Parathyroid adenoma (tissue), 2 donors: Measurements from ENCODE around the gene GALNT11.
"Not testable (repeated sequence)": the region's sequence is repeated elsewhere in the genome, so short reads cannot be mapped to it uniquely, and the experiment has no call there.

Experiments used
- H2AFZ ChIP-seq: fragments of 300-600 bp; sonication (generic); one replicate; pipeline ENCODE4 v1.7.0; 2017; ENCODE audit warnings: antibody characterized with exemption, mild to moderate bottlenecking
- H3K27ac ChIP-seq: fragments of 300-600 bp; sonication (generic); one replicate; pipeline ENCODE4 v1.7.0; 2017
- H3K27me3 ChIP-seq: fragments of 300-600 bp; sonication (generic); one replicate; pipeline ENCODE4 v1.7.0; 2017; ENCODE audit warnings: low read length; ENCODE audit not compliant: control insufficient read depth, insufficient read depth
- H3K36me3 ChIP-seq: fragments of 300-600 bp; sonication (generic); one replicate; pipeline ENCODE4 v1.7.0; 2017; ENCODE audit warnings: low read length; ENCODE audit not compliant: control insufficient read depth, insufficient read depth
- H3K4me1 ChIP-seq: fragments of 300-600 bp; sonication (generic); one replicate; pipeline ENCODE4 v1.7.0; 2017; ENCODE audit warnings: control low read depth
- H3K4me2 ChIP-seq: fragments of 300-600 bp; sonication (generic); one replicate; pipeline ENCODE4 v1.7.0; 2017; ENCODE audit warnings: low read length
- H3K4me3 ChIP-seq: fragments of 300-600 bp; sonication (generic); one replicate; pipeline ENCODE4 v1.7.0; 2017; ENCODE audit warnings: low read depth, low read length
- H3K79me2 ChIP-seq: fragments of 300-600 bp; sonication (generic); one replicate; pipeline ENCODE4 v1.7.0; 2017; ENCODE audit warnings: control low read depth
- H3K9ac ChIP-seq: fragments of 300-600 bp; sonication (generic); one replicate; pipeline ENCODE4 v1.7.0; 2017; ENCODE audit warnings: mild to moderate bottlenecking
- H3K9me3 ChIP-seq: fragments of 300-600 bp; sonication (generic); one replicate; pipeline ENCODE4 v1.7.0; 2017; ENCODE audit warnings: low read length; ENCODE audit not compliant: control insufficient read depth
- TF ChIP-seq, protein P1 (sequence below): fragments of 300-600 bp; sonication (generic); IDR thresholded peaks from one replicate; pipeline ENCODE4 v1.7.0; 2017; ENCODE audit warnings: antibody characterized with exemption, mild to moderate bottlenecking
- donor health status: primary hyperparathyroidism.

Gene GALNT11

GRCh38 chr7:152014722-152015121, 10.8 kb upstream of the GALNT11 start:
- no peak overlapping the region for H3K27ac ChIP-seq
- H3K4me3 ChIP-seq = no peak overlapping the region
- H3K4me2 ChIP-seq = no peak overlapping the region
- no peaks in the 10 kb centered on the region for H3K4me1 ChIP-seq
- H3K9me3 ChIP-seq = no peaks in the 10 kb centered on the region
- no peak overlapping the region for H3K9ac ChIP-seq
- TF ChIP-seq, protein P1, sequence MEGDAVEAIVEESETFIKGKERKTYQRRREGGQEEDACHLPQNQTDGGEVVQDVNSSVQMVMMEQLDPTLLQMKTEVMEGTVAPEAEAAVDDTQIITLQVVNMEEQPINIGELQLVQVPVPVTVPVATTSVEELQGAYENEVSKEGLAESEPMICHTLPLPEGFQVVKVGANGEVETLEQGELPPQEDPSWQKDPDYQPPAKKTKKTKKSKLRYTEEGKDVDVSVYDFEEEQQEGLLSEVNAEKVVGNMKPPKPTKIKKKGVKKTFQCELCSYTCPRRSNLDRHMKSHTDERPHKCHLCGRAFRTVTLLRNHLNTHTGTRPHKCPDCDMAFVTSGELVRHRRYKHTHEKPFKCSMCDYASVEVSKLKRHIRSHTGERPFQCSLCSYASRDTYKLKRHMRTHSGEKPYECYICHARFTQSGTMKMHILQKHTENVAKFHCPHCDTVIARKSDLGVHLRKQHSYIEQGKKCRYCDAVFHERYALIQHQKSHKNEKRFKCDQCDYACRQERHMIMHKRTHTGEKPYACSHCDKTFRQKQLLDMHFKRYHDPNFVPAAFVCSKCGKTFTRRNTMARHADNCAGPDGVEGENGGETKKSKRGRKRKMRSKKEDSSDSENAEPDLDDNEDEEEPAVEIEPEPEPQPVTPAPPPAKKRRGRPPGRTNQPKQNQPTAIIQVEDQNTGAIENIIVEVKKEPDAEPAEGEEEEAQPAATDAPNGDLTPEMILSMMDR = no peak
- no peaks in the 10 kb centered on the region for H3K79me2 ChIP-seq
- H3K36me3 ChIP-seq = no peaks in the 10 kb centered on the region
- no peaks in the 10 kb centered on the region for H3K27me3 ChIP-seq
- H2AFZ ChIP-seq = no peak overlapping the region

DNA sequence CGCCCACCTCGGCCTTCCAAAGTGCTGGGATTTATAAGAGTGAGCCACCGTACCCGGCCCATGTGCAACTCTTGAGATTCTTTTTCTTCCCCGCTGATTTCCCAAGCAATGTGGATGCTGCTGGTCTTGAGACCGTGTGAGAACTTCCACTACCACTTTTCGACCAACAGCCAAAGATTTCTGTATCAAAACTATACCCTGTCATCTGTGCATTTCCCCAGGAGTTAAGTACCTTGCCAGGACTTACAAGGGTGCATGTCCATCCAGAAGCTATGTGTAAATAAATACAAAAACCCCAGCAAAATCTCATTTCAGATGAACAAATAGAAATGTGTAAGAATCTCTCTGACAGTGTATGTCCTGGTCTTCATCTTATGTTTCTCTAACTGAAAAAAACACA, 9.9 kb upstream of the GALNT11 start:
- Histone ChIP-seq H3K9ac (no peak overlapping the region), H3K9me3 (no peaks in the 10 kb centered on the region), H2AFZ (no peak overlapping the region), H3K79me2 (no peaks in the 10 kb centered on the region), H3K36me3 (no peaks in the 10 kb centered on the region), H3K4me1 (no peaks in the 10 kb centered on the region), H3K4me2 (no peak overlapping the region), H3K27me3 (no peaks in the 10 kb centered on the region), H3K27ac (no peak overlapping the region), H3K4me3 (no peak overlapping the region)
- TF ChIP-seq, protein P1 = no peak

GRCh38 chr7:152016947-152017346, 8.5 kb upstream of the GALNT11 start:
- no peak overlapping the region for H3K27ac ChIP-seq
- TF ChIP-seq, protein P1 = no peak
- no peaks in the 10 kb centered on the region for H3K79me2 ChIP-seq
- no peak overlapping the region for H2AFZ ChIP-seq
- H3K27me3 ChIP-seq = no peaks in the 10 kb centered on the region
- H3K4me1 ChIP-seq = no peaks in the 10 kb centered on the region
- no peak overlapping the region for H3K9ac ChIP-seq
- H3K9me3 ChIP-seq = no peaks in the 10 kb centered on the region
- H3K36me3 ChIP-seq = no peaks in the 10 kb centered on the region
- H3K4me3 ChIP-seq = no peak overlapping the region
- no peak overlapping the region for H3K4me2 ChIP-seq

DNA sequence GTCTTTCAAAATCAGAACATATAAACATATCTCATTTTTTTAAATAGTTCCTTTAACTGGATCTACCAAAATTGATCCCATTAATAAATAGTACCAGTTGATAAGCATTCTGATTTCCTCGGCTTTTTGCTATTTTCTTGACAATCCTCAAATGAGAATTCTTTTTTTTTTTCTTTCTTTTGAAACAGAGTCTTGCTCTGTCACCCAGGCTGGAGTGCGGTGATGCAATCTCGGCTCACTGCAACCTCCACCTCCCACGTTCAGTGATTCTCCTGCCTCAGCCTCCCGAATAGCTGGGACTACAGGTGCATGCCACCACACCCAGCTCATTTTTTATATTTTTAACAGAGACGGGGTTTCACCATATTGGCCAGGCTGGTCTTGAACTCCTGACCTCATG, 7.8 kb upstream of the GALNT11 start:
- not testable (repeated sequence) for H3K79me2 ChIP-seq, H3K27ac ChIP-seq, H2AFZ ChIP-seq, H3K4me3 ChIP-seq, H3K4me1 ChIP-seq, H3K9ac ChIP-seq, H3K36me3 ChIP-seq, H3K4me2 ChIP-seq, H3K9me3 ChIP-seq, H3K27me3 ChIP-seq

DNA sequence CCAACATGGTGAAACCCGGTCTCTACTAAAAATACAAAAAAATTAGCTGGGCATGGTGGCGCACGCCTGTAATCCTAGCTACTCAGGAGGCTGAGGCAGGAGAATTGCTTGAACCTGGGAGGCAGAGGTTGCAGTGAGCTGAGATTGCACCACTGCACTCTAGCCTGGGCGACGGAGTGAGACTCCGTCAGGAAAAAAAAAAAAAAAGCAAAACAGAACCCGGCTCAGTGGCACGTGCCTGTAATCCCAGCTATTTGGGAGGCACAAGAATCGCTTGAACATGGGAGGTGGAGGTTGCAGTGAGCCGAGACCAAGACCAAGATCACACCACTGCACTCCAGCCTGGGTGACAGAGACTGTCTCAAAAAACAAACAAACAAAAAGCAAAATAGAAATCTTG, 3.7 kb upstream of the GALNT11 start:
- not testable (repeated sequence) for H2AFZ ChIP-seq, H3K36me3 ChIP-seq, H3K9me3 ChIP-seq, H3K4me3 ChIP-seq, H3K4me1 ChIP-seq, H3K79me2 ChIP-seq, H3K27me3 ChIP-seq, H3K4me2 ChIP-seq, H3K9ac ChIP-seq, H3K27ac ChIP-seq
